NOMO-1 treated with DMSO at 0.1 percent for 48 hours (cell line): ENCODE results near the gene TMEM235.
"Not testable (repeated sequence)": the region's sequence is repeated elsewhere in the genome, so short reads cannot be mapped to it uniquely, and the experiment has no call there.

Experiments
- DNase-seq: peaks from one replicate; lab custom pipeline; 2025; ENCODE audit not compliant: unreplicated experiment; lab: John Stamatoyannopoulos, UW

Gene TMEM235

DNA sequence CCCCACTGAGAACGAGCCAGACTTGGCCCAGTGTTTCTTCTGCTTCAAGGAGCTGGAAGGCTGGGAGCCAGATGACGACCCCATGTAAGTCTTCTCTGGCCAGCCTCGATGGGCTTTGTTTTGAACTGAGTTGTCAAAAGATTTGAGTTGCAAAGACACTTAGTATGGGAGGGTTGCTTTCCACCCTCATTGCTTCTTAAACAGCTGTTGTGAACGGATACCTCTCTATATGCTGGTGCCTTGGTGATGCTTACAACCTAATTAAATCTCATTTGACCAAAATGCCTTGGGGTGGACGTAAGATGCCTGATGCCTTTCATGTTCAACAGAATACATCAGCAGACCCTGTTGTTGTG, 16.7 kb upstream of the TMEM235 start:
- no peak for DNase-seq

DNA sequence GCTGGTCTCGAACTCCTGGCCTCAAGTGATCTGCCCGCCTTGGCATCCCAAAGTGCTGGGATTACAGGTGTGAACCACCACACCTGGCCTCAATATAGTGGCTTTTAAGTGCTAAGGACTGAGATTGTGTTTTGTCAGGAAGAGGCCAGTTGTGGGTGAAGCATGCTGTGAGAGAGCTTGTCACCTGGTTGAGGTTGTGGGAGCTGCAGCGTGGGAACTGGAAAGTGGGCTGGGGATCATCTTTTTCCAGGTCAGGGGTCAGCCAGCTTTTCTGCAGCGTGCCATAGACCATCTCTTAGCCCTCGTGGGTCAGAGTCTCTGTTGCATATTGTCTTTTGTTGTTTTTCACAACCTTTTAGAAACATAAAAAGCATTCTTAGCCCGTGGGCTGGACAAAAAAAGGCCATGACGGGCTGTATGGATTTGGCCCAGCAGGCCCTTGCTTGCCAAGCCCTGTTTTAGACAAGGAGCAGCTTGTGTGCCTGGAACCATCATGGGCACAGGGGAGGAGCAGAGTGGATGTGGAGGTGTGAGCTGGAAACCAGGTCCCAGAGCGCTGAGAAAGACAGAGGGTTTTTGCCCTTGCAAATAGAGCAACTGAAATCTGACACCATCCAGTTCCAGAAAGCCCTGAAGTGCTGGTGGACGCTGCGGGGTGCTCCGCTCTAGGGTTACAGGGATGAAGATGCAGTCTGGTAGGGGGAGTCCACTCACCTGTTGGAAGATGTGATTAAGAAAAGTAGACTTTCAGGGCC, 11.9 kb upstream of the TMEM235 start:
- DNase-seq: no peak

DNA sequence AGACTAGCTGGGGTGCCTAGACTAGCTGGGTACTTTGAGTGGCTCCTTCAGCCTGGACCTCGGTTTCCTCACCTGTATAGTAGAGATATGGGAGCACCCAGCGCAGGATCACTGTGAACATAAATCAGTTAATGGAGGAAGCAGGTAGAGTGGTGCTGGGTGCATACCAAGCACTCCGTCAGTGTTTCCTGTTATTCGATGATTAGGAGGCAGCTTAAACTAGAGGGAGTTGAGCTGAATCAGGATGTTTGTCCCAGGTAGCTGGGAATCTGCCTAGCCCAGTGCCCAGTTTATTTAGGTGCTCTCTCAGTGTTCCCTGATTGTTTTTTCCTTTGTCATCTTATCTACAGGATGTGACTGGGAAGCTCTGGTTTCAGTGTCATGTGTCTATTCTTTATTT, 8.4 kb upstream of the TMEM235 start:
- no peak for DNase-seq

DNA sequence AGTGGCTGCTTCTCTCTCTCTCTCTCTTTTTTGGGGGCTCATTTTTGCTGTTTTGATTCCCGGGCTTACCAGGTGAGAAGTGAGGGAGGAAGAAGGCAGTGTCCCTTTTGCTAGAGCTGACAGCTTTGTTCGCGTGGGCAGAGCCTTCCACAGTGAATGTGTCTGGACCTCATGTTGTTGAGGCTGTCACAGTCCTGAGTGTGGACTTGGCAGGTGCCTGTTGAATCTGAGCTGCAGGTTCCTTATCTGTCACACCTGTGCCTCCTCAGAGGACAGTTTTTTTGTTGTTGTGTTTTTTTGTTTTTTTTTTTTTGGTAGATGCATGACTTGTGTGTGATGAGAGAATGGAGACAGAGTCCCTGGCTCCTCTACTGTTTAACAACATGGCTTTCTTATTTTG, 7.7 kb upstream of the TMEM235 start:
- DNase-seq: no peak

DNA sequence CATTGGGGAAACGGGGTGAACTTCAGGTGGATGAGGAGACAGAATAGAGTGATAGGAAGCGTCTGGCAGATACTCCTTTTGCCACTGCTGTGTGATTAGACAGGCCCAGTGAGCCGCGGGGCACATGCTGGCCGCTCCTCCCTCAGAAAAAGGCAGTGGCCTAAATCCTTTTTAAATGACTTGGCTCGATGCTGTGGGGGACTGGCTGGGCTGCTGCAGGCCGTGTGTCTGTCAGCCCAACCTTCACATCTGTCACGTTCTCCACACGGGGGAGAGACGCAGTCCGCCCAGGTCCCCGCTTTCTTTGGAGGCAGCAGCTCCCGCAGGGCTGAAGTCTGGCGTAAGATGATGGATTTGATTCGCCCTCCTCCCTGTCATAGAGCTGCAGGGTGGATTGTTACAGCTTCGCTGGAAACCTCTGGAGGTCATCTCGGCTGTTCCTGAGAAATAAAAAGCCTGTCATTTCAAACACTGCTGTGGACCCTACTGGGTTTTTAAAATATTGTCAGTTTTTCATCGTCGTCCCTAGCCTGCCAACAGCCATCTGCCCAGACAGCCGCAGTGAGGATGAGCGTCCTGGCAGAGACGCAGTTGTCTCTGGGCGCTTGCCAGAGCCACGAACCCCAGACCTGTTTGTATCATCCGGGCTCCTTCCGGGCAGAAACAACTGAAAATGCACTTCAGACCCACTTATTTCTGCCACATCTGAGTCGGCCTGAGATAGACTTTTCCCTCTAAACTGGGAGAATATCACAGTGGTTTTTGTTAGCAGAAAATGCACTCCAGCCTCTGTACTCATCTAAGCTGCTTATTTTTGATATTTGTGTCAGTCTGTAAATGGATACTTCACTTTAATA, 7.0 kb upstream of the TMEM235 start:
- no peak for DNase-seq

DNA sequence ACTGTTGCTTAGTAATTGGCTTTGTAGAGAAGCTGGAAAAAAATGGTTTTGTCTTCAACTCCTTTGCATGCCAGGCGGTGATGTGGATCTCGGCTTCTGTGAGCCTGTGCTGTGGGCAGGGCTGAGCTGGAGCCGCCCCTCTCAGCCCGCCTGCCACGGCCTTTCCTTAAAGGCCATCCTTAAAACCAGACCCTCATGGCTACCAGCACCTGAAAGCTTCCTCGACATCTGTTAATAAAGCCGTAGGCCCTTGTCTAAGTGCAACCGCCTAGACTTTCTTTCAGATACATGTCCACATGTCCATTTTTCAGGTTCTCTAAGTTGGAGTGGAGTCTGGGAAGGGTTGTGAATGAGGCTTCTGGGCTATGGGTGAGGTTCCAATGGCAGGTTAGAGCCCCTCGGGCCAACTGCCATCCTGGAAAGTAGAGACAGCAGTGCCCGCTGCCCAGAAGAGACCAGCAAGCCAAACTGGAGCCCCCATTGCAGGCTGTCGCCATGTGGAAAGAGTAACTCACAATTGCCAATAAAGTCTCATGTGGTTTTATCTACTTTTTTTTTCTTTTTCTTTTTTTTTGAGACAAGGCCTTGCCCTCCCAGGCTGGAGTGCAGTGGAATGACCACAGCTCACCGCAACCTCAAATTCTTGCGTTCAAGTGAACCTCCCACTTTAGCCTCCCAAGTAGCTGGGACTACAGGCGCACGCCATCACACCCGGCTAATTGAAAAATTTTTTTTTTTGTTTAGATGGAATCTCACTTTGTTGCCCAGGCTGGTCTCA, 6.2 kb upstream of the TMEM235 start:
- DNase-seq: no peak

DNA sequence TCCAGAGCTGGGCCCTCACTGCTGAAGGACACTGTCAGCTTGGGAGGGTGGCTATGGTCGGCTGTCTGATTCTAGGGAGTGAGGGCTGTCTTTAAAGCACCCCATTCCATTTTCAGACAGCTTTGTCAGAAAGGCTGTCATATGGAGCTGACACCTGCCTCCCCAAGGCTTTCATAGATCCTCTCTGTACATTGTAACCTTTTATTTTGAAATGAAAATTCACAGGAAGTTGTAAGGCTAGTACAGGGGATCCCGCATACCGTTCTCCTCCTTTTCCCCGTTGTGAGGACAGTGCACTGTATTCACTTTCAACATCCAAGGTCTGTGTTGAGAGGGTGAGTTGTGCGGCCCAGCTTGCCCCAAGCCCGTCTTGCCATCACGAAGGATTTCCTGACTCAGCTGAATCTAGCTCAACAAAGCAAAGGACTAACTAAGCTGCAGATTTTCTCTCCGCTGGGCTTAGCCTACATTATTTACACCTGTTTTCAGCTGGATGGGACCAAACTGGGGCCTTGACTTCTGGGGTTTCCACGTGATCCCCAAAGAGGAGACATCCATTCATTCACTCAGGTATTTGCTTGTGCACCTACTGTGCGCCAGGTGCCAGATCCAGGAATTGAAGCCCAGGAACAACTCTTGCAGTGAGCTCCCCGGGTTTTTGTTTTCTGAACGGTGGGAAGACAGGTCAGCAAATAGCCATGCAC, 5.2 kb upstream of the TMEM235 start:
- no peak for DNase-seq

DNA sequence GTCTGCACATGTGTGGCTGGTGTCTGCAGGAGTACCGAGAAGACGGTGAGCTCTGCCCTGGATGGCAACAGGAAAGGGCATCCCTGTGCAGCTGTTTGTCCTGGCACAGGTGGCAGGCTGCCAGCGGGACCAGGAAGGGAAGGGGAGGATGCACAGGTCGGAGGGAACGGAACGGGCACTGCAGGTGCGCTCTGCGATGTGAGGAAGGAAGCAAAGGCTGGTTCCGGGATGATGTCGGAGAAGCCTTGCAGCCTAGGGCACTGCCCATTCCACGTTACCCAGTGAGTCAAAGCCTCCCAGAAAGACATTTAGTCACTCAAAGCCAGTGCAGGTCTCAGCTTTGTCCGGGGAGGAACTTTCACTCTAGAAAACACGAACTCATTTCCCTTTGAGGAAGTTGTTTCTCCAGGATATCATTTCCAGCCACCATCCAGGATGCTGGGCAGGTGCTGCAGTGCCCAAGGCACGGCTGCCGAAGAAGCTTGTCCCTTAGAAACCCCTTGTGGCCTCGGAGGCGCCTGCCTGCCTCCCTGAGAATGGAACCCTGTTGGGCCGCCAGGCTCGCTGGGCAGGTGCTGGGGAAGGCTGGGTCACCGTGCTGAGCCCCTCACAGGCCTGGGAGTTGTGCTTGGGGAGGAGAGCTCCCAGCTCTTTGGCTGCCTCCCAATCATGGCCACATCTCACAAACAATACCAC, 4.5 kb upstream of the TMEM235 start:
- DNase-seq: no peak

DNA sequence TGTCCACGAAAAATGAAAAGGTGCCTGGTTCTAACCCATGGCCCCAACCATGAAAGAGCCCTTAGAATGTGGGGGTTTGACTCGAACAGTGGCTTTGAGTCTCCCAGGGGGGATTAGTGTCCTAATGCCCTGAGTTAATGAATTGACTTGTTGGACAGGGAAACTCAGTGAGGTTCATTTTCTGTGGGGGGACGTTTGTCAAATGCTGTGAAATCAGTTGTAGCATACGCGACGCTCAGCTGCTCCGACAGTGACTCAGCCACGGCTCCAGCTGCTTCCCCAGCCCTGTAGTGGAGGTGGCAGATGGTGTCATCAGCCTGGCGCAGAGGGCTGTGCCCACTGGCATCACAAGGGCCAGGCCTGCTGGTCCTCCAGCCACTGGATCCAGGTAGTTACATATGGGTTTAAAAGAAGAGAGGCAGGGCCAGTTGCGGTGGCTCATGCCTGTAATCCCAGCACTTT, 3.9 kb upstream of the TMEM235 start:
- no peak for DNase-seq

DNA sequence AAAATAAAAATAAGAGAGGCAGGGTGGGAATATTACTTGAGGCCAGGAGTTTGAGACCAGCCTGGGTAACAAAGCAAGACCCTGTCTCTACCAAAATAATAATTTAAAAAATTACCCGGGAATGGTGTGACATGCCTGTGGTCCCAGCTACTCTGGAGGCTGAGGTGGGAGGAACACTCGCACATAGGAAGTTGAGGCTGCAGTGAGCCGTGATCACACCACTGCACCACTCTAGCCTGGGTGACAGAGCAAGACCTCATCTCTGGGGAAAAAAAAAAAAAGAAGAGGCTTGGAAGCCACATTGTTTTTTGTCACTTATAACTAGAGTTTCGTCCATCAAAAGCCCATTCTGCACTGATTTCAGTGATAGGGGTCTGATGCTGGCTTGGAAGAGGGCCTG, 3.3 kb upstream of the TMEM235 start:
- DNase-seq: no peak

DNA sequence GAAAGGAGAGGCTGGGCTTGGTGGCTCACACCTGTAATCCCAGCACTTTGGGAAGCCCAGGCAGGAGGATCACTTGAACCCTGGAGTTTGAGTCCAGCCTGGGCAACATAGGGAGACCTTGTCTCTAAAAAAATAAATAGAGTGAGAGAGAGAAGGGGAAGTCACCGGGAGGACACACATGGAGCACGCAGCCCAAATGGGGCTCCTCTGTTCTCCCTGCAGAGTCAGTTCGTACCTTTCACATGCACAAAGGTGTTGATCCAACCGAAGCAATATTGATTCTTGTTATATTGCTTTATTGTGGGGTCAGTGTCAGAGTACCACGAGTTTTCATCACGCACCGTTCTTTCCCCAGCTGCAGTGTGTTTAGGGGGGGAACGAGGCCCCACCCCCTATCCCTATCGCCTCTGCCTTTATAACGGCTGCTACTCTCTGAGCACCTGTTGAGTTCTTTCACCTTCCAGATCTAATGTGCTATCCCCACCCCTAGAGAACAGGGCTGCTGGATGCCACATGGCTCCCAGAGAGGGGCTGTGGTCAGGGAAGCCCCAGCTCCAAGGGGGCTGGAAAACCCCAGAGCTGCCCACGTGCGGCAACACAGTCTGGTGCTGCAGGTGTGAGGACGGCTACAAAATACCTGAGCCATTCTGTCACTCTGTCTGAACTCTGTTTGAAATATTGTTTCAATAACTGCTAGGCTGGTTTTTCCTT, 1.0 kb upstream of the TMEM235 start:
- no peak for DNase-seq

DNA sequence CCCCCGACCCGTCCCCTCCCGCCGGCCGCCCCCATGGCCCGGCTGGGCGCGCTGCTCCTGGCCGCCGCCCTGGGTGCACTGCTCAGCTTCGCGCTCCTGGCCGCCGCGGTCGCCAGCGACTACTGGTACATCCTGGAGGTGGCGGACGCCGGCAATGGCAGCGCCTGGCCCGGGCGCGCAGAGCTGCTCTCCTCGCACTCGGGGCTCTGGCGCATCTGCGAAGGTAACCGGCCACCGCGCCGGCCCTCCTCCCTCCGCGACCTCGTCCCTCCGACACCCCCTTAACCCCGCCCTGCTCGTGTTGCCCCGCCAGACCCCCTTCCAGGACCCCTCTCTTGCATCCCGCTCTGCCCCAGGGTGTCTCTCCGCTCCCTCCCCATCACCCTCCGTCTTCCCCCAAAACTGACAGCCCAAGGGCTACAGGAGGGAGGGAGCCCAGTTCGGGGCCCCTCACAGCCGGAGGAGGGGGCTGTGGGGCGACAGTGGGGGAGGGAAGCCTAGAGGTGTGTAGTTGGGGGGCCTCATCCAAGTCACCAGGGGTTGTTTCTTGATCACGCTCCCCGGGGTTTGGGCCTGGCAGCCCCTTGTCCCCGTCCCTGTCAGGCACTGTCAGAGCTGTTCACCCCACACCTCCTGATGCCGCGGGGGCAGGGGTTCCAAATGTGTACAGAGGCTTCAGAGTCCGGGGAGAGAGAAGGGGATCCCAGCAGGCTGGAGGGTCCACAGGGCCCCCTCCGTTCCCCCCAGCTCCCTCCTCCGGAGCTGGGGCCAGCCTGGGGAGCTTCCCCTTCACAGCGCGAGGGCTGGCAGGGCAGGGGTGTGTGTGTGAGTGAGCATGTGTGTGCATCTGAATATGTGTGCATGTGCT, 794 bp downstream of the TMEM235 start:
- DNase-seq: no peak

DNA sequence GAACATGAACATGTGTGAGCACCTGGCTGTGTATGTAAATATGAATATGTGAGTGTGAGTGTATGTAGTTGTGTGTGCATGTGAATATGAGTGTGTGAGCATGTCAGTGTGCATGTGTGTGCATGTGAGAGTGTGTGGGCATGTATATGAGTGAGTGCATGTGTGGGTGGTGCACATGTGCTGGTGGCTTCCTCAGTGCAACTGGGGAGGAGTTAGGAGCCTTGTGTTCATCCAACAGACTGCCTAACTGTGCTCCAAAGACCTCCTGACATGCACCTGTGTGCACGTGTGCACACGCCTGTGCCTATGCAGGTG, 1.4 kb downstream of the TMEM235 start:
- no peak for DNase-seq

DNA sequence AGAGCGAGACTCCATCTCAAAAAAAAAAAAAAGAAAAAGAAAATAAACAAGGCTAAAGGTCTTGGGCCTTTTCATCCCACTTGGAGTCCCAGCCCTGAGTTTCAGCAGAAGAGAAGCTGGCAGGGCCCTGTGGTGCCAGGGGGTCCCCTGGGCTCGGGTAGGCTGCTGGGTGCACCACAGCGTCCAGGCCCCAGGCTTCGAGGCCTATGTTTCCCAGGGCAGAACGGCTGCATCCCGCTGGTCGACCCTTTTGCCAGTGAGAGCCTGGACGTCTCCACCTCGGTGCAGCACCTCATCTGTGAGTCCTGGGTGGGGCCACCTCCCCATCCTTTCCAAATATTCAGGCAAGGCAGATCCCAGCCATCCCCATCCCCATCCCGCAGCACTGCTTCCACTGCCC, 2.2 kb downstream of the TMEM235 start:
- no peak for DNase-seq

DNA sequence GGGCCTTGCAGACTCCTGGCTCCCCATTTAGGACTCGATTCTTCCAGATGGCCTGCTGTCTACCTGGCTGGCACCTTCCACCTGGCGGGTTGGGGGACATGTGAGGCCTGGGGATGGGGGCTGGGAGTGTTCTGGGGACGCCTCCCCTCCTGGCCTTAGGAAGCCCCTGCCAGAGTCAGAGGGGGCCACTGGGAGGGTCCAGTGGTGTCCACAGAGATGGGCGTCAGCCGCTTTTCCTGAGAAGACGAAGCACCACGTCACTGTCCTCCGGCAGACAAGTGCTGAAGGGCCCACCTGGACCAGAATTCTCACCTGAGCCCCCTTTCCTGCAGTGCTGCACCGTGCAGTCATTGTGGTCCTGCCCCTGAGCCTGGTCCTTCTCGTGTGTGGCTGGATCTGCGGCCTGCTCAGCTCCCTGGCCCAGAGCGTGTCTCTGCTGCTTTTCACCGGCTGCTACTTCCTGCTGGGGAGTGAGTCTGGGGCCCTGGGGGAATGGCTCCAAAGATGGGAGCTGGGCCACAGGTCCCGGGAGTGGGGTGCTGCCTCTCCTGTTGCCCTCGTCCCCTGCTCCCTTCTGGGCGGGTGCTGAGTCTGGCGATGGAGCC, 2.9 kb downstream of the TMEM235 start:
- no peak for DNase-seq

DNA sequence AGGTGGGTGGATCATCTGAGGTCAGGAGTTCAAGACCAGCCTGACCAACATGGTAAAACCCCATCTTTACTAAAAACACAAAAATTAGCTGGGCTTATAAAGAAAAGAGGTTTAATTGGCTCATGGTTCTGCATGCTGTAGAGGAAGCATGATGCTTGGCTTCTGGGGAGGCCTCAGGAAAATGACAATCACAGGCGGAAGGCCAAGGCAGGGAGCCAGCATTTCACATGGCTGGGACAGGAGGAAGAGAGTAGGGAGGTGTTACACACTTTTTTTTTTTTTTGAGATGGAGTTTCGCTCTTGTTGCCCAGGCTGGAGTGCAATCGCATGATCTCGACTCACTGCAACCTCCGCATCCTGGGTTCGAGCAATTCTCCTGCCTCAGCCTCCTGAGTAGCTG, 3.6 kb downstream of the TMEM235 start:
- not testable (repeated sequence) for DNase-seq

DNA sequence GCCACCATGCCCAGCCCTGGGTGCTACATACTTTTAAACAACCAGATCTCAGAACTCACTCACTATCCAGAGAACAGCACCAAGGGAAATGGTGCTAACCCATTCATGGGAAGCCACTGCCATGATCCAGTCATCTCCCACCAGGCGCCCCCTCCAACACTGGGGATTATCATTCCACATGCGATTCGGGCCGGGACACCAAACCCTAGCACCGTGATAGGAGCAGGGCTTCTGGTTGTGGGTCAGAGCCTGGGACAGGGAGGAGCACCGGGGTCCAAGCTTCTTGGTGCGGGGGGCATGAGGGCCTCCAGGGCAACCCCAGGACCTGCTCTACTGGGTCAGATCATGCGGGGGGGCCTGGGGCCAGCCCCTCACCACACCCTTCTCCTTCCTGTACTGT, 4.5 kb downstream of the TMEM235 start:
- no peak for DNase-seq

DNA sequence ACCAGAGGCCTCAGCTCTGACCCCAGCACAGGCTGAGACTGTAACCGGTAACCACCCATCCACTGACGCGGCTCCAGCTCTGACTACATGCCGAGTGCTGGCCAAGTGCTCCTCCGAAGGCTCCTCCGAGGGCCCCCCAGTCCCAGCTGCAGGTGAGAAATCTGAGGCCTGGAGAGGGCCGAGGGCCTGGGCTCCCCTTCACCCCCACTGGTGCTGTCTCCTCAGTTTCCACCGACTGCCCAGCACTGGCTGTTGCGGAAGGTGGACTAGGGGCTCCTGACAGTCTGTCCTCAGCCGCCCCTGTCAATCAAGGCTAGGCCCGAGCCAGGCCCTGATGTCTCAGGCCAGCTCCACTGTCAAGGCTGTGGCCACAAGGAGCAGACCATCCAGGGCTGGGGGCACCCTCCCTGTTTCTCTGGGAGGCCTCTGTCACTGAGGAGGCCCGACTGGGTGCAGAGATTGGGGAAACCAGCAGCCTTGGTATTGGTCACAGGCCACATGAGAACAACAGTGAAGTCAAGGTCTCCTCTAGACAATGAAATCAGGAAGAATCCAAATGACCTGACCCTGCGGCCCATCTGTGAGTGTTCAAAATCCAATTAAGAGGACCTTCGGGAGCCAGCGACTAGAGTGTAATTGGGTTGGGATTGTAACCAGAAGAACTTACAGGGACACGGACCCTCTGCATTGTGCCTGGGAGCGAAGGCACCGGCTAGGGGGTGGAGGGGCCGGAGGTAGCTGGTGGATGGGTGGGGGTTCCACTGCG, 5.1 kb downstream of the TMEM235 start:
- DNase-seq: no peak
